Endothelial cell (in vitro differentiated cells): Measurements from ENCODE around the gene ZNF618. TPM values are rescaled to one million over a fixed set of nuclear protein-coding genes. Genes with fewer than 3 reads are reported as not detected.

ENCODE experiments used
- DNase-seq: peaks from one replicate; pipeline ENCODE4 v3.0.0; 2021; ENCODE audit warnings: low spot score
- H3K27ac Mint-ChIP-seq: one replicate; pipeline ENCODE4 v1.8.0; 2021; ENCODE audit warnings: mixed read lengths, inconsistent platforms; ENCODE audit not compliant: unreplicated experiment
- H3K27me3 Mint-ChIP-seq: one replicate; pipeline ENCODE4 v1.8.0; 2021; ENCODE audit warnings: mild to moderate bottlenecking, moderate library complexity, mixed read lengths, inconsistent platforms; ENCODE audit not compliant: unreplicated experiment
- H3K36me3 Mint-ChIP-seq: one replicate; pipeline ENCODE4 v1.8.0; 2021; ENCODE audit warnings: mild to moderate bottlenecking, low read depth, mixed read lengths, inconsistent platforms; ENCODE audit not compliant: unreplicated experiment
- H3K4me1 Mint-ChIP-seq: one replicate; pipeline ENCODE4 v1.8.0; 2021; ENCODE audit warnings: mild to moderate bottlenecking, mixed read lengths, inconsistent platforms; ENCODE audit not compliant: unreplicated experiment
- H3K4me3 Mint-ChIP-seq: one replicate; pipeline ENCODE4 v1.8.0; 2021; ENCODE audit warnings: mild to moderate bottlenecking, mixed read lengths, inconsistent platforms; ENCODE audit not compliant: unreplicated experiment
- H3K9me3 Mint-ChIP-seq: one replicate; pipeline ENCODE4 v1.8.0; 2021; ENCODE audit warnings: mixed read lengths, inconsistent platforms; ENCODE audit not compliant: unreplicated experiment
- total RNA-seq: library from RNA; stranded (reverse); fragmentation: NEBNext Ultra II Directional; extraction: Animal tissue kit (Norgen Biotek cat#: 25700); gene quantifications from one replicate; pipeline ENCODE4 v1.2.1, GENCODE V29; 2021; ENCODE audit not compliant: unreplicated experiment
- TF ChIP-seq, protein P1 (sequence below): fragments of 200-600 bp; sonication (generic); IDR thresholded peaks from one replicate; pipeline ENCODE4 v1.5.0; 2021; ENCODE audit warnings: antibody characterized with exemption; ENCODE audit not compliant: unreplicated experiment

Gene ZNF618
- total RNA-seq, 1 donor from 2014 or later: 35.0 TPM

DNA sequence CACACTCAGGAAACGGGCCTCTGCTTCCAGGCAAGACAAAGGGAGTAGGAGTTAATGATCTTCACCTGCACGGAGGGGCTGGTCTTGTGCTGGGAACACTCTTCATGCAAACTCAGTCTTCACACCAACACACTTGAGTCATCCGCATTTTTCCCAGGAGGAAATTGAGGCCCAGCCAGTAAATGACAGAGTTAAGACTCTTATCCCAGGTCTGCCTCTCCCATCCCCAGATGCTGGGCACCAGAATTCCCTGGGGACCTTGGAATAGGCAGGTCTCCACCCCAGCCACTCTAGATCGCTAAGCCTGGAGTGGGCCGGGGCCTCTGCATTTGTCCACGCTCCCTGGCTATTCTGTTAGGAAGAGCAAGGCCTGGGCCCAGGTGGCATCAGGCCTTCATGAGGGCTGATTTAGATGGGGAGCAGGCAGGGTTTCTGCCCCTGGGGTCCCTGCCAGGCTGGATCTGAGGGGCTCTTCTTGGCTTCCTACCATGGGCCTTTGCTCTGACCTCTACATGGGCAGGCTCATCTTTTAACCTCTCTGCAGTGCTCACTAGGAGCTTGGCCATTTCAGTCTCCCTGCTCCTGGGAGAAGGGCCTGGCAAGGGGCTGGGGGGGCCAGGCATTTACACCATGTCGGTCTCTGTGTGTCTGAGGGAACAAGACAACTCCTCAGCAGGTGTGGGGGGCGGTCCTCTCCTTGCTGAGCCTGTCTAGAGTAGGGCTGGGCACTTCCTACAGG is 124.7 kb downstream of the ZNF618 start:
- peak; percentile 0 for DNase-seq
- peaks cover 26% of the 10 kb centered on the region for H3K36me3 Mint-ChIP-seq

DNA sequence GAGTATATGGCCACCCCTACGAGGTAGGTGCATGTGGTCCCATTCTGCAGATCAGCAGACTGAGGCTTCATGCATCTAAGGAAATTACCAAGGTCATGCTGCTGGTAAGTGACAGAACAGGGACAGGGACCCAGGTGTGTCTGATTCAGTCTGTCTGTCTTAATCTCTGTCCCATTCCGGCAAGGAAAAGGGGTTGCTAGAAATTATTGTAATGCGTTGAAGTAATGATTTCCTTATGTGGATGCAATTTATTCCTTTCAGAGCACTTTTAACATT is 125.2 kb downstream of the ZNF618 start:
- Mint-ChIP-seq H3K9me3 (no peaks in the 10 kb centered on the region), H3K27ac (no peak overlapping the region), H3K4me3 (no peak overlapping the region), H3K27me3 (peaks cover 3% of the 10 kb centered on the region), H3K4me1 (peaks cover 4% of the 10 kb centered on the region), H3K36me3 (peaks cover 24% of the 10 kb centered on the region)
- TF ChIP-seq, protein P1, sequence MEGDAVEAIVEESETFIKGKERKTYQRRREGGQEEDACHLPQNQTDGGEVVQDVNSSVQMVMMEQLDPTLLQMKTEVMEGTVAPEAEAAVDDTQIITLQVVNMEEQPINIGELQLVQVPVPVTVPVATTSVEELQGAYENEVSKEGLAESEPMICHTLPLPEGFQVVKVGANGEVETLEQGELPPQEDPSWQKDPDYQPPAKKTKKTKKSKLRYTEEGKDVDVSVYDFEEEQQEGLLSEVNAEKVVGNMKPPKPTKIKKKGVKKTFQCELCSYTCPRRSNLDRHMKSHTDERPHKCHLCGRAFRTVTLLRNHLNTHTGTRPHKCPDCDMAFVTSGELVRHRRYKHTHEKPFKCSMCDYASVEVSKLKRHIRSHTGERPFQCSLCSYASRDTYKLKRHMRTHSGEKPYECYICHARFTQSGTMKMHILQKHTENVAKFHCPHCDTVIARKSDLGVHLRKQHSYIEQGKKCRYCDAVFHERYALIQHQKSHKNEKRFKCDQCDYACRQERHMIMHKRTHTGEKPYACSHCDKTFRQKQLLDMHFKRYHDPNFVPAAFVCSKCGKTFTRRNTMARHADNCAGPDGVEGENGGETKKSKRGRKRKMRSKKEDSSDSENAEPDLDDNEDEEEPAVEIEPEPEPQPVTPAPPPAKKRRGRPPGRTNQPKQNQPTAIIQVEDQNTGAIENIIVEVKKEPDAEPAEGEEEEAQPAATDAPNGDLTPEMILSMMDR: no peak
- no peak for DNase-seq

More for the DNA sequence above, 124.7 kb downstream of the ZNF618 start:
- Mint-ChIP-seq H3K27ac (no peak overlapping the region), H3K27me3 (peaks cover 3% of the 10 kb centered on the region), H3K4me3 (no peak overlapping the region), H3K4me1 (peaks cover 4% of the 10 kb centered on the region), H3K9me3 (no peaks in the 10 kb centered on the region)
- TF ChIP-seq, protein P1: no peak

DNA sequence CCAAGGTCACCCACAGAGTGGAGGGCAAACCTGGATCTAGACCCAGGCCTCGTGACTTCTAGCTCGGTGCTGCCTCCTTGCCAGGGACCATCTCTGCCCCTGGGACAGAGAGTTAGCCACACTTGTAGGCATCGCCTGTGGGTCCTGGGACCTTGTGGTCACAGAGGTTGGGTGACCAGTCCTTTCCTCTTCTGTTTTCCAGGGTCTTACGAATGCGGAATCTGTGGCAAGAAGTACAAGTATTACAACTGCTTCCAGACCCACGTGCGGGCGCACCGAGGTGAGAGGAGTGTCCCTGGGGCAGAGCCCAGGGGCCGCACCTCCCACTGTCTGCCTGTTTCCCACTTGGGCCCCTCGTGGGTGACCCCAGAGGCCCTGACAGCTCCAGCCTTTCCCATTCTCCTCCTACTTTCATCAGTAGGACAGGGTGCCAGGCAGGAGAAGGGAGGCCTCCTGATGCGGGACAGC is 125.7 kb downstream of the ZNF618 start:
- DNase-seq: peak; percentile 1
- Mint-ChIP-seq H3K4me3 (no peak overlapping the region), H3K9me3 (no peaks in the 10 kb centered on the region), H3K27ac (no peak overlapping the region), H3K4me1 (peaks cover 4% of the 10 kb centered on the region), H3K27me3 (peaks cover 3% of the 10 kb centered on the region), H3K36me3 (peaks cover 20% of the 10 kb centered on the region)
- TF ChIP-seq, protein P1: no peak

DNA sequence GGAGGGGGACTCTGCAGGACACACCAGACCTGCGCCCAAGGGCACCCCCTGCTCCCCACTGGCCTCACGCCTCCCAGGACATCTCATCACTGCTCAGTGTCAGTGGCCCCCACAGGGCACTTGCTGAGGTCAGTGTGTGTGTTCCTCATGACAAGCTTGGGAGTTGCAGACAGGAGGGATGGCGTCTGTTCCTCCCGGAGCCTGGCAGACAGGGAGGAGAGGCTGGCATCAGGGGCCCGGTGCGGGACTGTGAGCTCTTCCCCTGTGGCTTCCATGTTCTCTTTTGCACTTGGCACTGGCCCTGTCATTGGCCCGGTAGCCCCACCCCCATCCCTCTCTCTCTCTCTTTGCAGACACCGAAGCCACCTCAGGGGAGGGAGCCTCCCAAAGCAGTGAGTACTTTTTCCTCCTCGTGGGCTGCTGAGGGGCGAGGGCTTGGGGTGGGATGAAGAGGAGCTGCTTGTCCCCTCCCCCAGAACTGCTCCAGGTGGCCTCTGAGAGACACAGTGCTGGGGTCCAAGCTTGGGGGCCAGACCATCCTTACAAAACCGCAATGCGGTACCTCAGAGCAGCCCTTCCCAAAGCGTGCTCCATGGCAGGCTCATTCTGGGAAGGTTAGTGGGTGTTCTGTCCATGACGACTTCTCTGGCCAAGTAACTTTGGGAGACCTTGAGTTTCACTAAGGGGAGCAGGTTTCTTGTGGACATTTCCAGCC is 126.3 kb downstream of the ZNF618 start:
- Mint-ChIP-seq H3K9me3 (no peaks in the 10 kb centered on the region), H3K4me3 (no peak overlapping the region), H3K36me3 (peaks cover 19% of the 10 kb centered on the region), H3K4me1 (peaks cover 4% of the 10 kb centered on the region), H3K27me3 (peaks cover 2% of the 10 kb centered on the region), H3K27ac (no peak overlapping the region)
- TF ChIP-seq, protein P1: no peak
- peak; percentile 1 for DNase-seq

GRCh38 chr9:114002986-114003350 is 126.9 kb downstream of the ZNF618 start:
- TF ChIP-seq, protein P1: no peak
- peaks cover 4% of the 10 kb centered on the region for H3K4me1 Mint-ChIP-seq
- no peak overlapping the region for H3K27ac Mint-ChIP-seq
- H3K4me3 Mint-ChIP-seq: no peak overlapping the region
- peak; percentile 1 for DNase-seq
- H3K9me3 Mint-ChIP-seq: no peaks in the 10 kb centered on the region
- H3K36me3 Mint-ChIP-seq: peaks cover 19% of the 10 kb centered on the region
- peaks cover 2% of the 10 kb centered on the region for H3K27me3 Mint-ChIP-seq
